Stimulated activated CD4-positive, alpha-beta T cell treated with anti-CD3 and anti-CD28 coated beads, TNF-alpha, amount 100 ng/mL, for 48 hours (primary cell): Measurements from ENCODE around the gene ZFP36.

Source experiments
- DNase-seq, 3 donors: peaks; one replicate each; pipeline ENCODE4 v3.0.0-alpha.2; 2020; ENCODE audit warnings: low read depth in 3 of 3

ZFP36 gene

DNA sequence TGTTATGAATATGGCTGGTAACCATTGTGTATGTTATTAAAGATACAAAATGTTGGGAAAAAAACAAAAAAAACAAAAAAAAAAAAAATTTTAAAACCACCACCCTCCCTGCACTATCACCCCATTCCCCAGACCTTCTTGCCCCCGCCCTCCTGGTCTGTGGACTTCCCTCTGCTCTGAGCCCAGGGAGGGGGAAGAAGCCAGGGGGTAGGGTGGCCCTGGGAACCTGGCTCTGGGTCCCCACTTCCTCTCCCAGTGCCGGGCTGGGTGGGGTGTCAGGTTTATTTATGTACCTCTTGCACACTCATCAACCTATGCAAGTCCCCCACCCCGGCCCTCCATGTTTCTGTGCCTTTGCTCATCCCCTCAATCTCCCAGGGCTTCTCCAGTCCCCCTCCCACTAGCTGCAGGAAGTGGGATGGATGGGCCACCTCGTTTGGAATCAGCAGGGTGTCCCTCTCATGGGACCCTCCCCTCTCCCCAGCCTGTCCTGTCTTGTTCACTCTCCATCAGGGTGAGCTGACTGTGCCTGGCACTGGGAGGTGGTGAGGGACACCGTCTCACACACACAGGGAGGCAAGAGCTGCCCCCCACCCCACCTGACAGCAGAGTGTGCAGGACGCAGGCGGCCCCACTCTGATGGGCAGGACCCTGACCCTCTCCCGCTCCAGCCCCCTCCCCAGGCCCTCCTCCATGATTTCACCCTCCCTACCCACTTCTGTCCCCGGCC, 21.6 kb upstream of the ZFP36 start:
- no peak for DNase-seq

GRCh38 chr19:39385629-39386411, 20.8 kb upstream of the ZFP36 start:
- no peak for DNase-seq

GRCh38 chr19:39386557-39386956, 20.1 kb upstream of the ZFP36 start:
- DNase-seq, result no peak

- DNase-seq, result no peak
Measured at GRCh38 chr19:39388657-39389056, 18.0 kb upstream of the ZFP36 start.

DNA sequence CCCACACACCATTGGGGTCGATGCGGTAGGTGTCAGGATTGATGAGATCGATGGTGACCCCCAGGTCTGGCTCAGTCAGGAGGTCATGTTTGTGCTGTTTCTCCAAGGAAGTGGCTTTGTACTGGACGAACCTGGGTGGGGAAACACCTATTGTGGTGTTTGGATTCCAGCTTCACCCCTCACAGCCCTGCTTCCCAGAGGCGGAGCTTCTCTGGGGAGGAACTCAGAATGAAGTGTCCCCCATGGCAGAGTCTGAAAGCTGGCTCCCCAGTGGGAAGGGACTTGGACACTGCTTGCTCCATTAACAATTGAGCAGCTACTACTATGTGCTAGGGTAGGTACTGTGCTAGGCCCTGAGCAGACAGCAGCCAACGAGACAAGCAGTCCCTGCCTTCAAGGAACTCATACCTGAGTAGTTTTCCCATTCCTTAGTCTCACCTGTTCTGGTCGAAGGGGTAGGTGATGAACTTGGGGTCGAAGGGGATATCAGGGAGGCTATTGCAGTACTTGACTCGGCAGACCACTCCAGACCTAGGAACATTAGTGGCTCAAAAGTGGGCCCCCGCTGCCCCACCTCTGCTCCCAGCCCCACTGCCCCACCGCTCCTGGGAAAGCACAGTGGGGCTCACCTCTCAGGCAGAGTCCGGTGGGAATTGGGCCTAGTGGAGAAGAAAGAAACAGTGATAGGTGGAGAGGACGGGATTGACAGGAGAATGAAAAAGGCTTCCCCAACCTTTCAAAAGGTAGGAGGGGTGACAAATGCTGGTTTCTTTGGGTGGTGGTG, 16.8 kb upstream of the ZFP36 start:
- DNase-seq, result no peak

DNA sequence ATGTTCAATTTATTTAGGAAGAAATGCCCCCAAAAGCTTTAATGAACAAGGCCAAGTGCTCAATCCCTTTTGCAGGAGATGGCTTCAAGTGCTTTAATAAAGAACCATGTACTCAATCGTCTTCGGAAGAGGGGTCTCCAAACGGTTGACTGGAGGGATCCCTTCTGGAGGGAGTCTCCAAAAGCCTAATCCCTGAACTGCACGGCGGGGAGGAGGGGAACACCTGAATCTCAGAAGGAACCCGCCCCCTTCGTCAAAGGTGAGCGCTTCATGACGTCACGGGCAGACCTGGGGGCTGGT, 16.2 kb upstream of the ZFP36 start:
- peak in 1 of 3 donors; percentile 45 for DNase-seq

- DNase-seq, result peak; percentile 86 to 96 (median 89)
Measured at GRCh38 chr19:39390751-39391437, 15.8 kb upstream of the ZFP36 start, which contains the start of the genes MED29 and PAF1. Gene MED29 (plus strand): TSS chr19:39391378. CDS start chr19:39391423, 45 bp downstream. Gene PAF1 (minus strand): TSS chr19:39391106. CDS start chr19:39390864, 242 bp downstream.

DNA sequence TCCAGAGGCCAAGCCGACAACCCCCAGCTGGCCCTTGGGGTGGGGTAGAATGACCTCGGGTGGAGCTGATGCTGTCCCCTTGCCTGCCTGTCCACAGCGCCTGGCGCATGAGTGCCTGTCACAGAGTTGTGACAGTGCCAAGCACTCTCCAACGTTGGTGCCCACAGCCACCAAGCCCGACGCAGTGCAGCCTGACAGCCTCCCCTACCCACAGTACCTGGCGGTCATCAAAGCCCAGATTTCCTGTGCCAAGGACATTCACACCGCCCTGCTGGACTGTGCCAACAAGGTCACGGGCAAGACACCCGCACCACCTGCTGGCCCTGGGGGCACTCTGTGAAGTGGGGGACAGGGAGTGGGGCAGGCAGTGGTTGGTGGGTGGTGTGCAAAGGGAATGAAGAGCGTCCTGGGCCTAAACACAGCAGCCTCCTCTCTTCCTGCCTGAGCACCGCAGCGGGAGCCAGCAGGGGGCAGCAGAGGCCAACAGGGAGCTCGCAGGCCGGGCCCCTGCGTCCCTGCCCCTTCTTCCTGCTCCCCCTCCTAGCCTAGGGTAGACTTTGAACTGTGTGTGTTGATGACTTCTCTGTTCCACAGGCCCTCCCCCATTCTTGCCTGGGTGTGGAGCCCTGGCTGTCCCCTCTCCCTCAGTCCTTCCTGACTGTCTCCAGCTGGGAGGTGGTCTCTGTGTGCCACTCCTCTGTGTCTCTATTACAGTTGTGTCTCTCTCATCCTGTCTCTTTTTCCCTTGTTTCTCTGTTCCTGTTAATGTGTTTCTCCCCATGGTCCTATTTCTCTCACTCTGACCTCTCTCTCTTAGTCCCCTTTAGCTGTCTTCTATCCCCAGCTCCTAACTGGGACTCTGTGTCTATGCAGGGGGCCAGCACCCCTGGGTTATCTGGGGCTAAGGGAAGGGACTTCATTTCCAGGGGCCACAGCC, 9.0 kb upstream of the ZFP36 start:
- DNase-seq, result peak; percentile 88 to 96 (median 91)

- no peak for DNase-seq
Measured at GRCh38 chr19:39398297-39398864, 8.3 kb upstream of the ZFP36 start.

GRCh38 chr19:39399668-39400050, 7.0 kb upstream of the ZFP36 start:
- DNase-seq, result no peak

DNA sequence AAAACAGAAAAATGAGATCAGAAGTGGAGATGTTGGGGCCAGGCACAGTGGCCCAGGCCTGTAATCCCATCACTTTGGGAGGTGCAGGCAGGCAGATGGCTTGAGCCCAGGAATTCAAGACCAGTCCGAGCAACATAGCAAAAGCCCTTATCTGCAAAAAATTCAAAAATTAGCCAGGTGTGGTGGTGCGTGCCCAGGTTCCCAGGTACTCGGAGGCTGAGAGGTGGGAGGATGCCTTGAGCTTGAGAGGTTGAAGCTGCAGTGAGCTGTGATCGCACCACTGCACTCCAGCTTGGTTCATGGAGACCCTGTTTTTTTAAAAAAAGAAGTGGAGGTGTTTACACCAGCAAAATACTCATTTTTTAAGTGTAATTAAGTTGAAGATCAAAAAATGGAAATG, 6.6 kb upstream of the ZFP36 start:
- no peak for DNase-seq

DNA sequence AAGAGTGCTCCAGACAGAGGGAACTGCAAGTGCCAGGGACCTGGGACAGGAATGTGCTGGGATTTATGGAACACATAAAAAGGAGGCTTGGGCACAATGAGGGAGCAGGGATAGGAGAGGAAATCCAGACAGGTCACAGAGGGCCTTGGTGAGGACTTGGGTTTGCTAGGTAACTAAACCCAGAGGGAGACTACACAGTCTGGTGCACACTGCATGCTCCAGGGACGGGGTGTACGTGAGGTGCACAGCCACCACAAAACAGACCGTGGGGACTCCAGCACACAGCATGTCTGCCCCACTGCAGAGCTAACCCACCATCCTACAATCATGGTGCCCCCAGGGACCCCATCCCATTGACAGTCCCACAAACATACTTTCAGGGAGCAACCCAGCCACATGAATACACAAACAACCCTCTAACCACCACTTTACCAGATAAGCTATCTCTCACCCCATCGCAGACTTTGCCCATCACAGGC, 5.5 kb upstream of the ZFP36 start:
- DNase-seq, result no peak

- peak in 2 of 3 donors; percentile 67 to 86 for DNase-seq
Measured at GRCh38 chr19:39401549-39402345, 4.9 kb upstream of the ZFP36 start.

DNA sequence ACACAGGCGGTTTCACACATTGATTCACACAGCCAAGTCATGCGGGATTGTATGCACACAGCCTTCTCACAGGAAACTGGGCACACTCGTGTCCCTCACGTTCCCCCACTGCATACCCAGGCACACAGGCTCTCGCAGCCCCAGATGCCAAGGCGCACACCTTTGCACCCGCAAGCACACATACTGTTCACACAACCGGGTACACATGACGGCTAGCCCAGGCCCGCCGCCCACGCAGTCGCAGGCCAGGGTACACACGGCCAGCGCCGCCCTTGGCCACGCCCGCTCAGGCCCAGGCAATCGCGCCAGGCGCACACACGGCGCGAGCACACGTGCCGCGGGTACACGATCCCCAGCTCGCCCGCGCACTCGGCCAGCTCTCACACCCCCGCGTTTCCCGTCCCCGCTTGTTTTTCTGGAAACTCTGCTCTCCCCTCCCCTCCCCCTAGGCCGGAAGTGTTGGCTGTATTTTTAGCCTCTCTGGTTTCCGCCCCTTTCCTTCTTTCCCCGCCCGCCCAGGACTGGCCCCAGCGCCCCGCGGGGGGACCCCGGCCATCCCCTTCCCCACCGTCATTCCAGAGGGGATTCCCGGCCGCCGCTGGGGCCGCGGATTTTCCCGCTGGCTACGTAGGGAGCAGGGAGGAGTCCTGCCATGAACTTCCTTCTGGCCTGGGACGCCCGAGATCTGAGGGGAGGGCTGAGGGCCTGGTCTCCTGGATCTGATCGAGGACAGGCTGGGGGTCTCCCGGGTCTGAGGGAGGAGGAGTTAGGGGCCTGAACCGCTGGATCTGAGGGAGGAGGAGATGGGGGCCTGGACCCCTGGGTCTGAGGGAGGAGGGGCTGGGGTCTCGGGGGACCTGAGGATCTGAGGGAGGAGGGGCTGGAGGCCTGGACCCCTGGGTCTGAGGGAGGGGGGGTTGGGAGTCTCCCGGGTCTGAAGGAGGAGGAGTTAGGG, 4.0 kb upstream of the ZFP36 start:
- DNase-seq, result peak; percentile 74 to 84 (median 79)

- DNase-seq, result peak; percentile 91 to 96 (median 92)
Measured at GRCh38 chr19:39403331-39404312, 3.0 kb upstream of the ZFP36 start.

DNA sequence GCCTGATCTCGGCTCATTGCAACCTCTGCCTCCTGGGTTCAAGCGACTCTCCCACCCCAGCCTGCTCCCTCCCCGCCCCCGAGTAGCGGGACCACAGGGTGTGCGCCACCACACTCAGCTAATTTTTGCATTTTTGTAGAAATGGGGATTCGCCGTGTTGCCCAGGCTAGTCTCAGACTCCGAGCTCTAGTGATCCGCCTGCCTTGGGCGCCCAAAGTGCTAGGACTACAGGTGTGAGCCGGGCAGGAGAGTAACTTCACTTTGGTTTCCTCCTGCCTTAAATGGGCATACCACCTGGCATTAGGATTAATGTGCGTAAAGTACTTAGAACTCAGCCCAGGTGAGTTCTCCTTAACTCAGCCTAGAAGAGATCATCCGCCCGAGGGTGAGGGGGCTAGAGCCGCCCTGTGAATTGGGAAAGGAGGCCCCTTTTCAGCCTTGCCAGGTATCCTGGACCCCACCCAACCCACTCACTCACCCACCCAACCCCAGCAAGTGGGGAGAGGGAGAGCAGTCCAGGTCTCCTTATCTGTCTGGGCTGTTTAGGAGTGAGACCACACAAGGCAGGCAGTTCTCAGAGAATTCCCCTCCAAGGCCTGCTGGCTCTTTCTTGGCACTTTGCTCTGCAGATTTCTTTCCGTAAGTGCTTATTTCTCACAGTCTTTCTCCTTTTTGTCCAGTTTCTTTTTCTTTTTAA, 1.2 kb upstream of the ZFP36 start:
- DNase-seq, result no peak
